GM21526 (cell line): ENCODE measurements around the gene DDX55.
A peak's percentile ranks its signal among the peaks of the same experiment; 100 is the strongest.

Experiments
- ATAC-seq: cut with Tn5 transposase; IDR thresholded peaks from one replicate; pipeline ENCODE4 v1.9.1; 2021; ENCODE audit warnings: moderate library complexity; ENCODE audit not compliant: unreplicated experiment, low FRiP score

The DDX55 gene

GRCh38 chr12:123608182-123608581 is 6.3 kb downstream of the DDX55 start:
- no peak for ATAC-seq

GRCh38 chr12:123614110-123614509 is 12.2 kb downstream of the DDX55 start:
- no peak for ATAC-seq

- no peak for ATAC-seq
Observed at GRCh38 chr12:123614531-123614930, 12.6 kb downstream of the DDX55 start.

GRCh38 chr12:123617144-123617543 is 15.2 kb downstream of the DDX55 start:
- ATAC-seq, result no peak

- no peak for ATAC-seq
Observed at GRCh38 chr12:123617580-123617979, 15.7 kb downstream of the DDX55 start.

- ATAC-seq, result no peak
Observed at GRCh38 chr12:123621101-123621500, 19.2 kb downstream of the DDX55 start.

GRCh38 chr12:123621619-123622530 is 20.0 kb downstream of the DDX55 start:
- no peak for ATAC-seq

- ATAC-seq, result peak; percentile 90
Observed at GRCh38 chr12:123633379-123634141, 31.7 kb downstream of the DDX55 start, which contains the start of the genes EIF2B1 and GTF2H3. Gene EIF2B1, minus strand, starts transcription at chr12:123633686. Its CDS starts 129 bp downstream, at chr12:123633557. Gene GTF2H3, plus strand, starts transcription at chr12:123633829. Its CDS starts 31 bp downstream, at chr12:123633860.

- ATAC-seq, result no peak
Observed at GRCh38 chr12:123634142-123634561, 32.3 kb downstream of the DDX55 start.

GRCh38 chr12:123643911-123644310 is 42.0 kb downstream of the DDX55 start:
- ATAC-seq, result no peak

- ATAC-seq, result no peak
Observed at GRCh38 chr12:123645380-123645779, 43.5 kb downstream of the DDX55 start.

- ATAC-seq, result no peak
Observed at GRCh38 chr12:123645878-123646277, 44.0 kb downstream of the DDX55 start.

GRCh38 chr12:123648401-123648800 is 46.5 kb downstream of the DDX55 start:
- ATAC-seq, result no peak

GRCh38 chr12:123654129-123654701 is 52.3 kb downstream of the DDX55 start:
- no peak for ATAC-seq

GRCh38 chr12:123655420-123655819 is 53.5 kb downstream of the DDX55 start:
- peak; percentile 51 for ATAC-seq

- ATAC-seq, result no peak
Observed at GRCh38 chr12:123656392-123656791, 54.5 kb downstream of the DDX55 start.

GRCh38 chr12:123657211-123657610 is 55.3 kb downstream of the DDX55 start:
- no peak for ATAC-seq

- ATAC-seq, result no peak
Observed at GRCh38 chr12:123659996-123660727, 58.3 kb downstream of the DDX55 start.

GRCh38 chr12:123667771-123668170 is 65.9 kb downstream of the DDX55 start:
- ATAC-seq, result no peak
